Measurements from ENCODE around the gene BTBD19. TPM values are rescaled to one million over a fixed set of nuclear protein-coding genes. Genes with fewer than 3 reads are reported as not detected.
"Not testable (repeated sequence)": the region's sequence is repeated elsewhere in the genome, so short reads cannot be mapped to it uniquely, and the experiment has no call there.

The BTBD19 gene
- total RNA-seq, 1 donor from 2014 or later, result 3.3 TPM

GRCh38 chr1:44787506-44787905 is 20.8 kb upstream of the BTBD19 start:
- no peak for DNase-seq (ENCODE audit: low read depth in 2 of 2)

DNA sequence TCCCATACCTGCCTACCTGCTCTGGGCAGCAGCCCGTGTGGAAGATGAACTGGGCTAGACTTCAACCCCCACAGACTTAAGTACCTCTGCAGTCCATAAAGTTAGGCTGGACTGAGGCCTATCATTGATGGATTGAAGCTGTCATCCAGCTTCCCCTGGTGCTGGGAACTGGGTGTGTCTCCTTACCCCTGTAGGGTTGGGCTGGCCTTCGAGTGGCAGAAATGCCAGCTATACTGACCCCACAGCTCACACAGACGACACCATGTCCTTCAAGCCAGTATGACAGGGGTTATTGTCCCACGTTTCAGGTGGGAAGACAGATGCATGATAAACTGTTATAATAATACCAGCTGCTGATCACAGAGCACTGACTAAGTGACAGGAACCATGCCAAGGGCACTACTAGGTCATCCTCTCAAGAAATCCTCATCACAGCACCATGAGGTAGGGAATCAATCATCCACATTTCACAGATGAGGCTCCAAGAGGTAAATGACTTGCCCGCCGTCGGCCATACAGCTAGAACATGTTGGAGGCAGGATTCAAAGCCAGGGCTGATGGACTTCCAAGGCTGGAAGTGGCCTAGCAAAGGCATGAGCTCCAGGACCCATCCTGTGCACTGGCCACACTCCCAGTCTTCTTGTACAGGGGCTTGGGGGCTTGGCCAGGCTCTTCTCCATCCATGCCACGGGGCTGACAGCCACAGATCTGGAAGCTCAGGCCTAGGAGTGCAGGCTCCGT is 20.0 kb upstream of the BTBD19 start, which contains the start of gene BEST4:
Gene BEST4, minus strand, starts transcription at position 51 of the 741 bp plus-strand sequence. CDS start 465 bp downstream, outside the sequence.
- no peak for DNase-seq (ENCODE audit: low read depth in 2 of 2)

GRCh38 chr1:44790968-44791801 is 17.1 kb upstream of the BTBD19 start:
- no peak for DNase-seq (ENCODE audit: low read depth in 2 of 2)

- no peak for DNase-seq (ENCODE audit: low read depth in 2 of 2)
These were observed 15.4 kb upstream of the BTBD19 start for GRCh38 chr1:44792736-44793502.

DNA sequence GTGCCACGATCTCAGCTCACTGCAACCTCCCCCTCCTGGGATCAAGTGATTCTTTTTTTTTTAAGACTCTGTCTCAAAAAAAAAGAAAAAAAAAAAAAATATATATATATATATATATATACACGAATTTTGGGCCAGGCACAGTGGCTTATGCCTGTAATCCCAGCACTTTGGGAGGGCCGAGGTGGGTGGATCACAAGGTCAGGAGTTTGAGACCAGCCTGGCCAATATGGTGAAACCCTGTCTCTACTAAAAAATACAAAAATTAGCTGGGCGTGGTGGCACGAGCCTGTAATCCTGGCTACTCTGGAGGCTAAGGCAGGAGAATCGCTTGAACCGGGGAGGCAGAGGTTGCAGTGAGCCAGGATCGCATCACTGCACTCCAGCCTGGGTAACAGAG is 10.4 kb upstream of the BTBD19 start:
- DNase-seq (ENCODE audit: low read depth in 2 of 2), result not testable (repeated sequence)

- no peak for DNase-seq (ENCODE audit: low read depth in 2 of 2)
These were observed 9.6 kb upstream of the BTBD19 start for GRCh38 chr1:44798481-44799365.

DNA sequence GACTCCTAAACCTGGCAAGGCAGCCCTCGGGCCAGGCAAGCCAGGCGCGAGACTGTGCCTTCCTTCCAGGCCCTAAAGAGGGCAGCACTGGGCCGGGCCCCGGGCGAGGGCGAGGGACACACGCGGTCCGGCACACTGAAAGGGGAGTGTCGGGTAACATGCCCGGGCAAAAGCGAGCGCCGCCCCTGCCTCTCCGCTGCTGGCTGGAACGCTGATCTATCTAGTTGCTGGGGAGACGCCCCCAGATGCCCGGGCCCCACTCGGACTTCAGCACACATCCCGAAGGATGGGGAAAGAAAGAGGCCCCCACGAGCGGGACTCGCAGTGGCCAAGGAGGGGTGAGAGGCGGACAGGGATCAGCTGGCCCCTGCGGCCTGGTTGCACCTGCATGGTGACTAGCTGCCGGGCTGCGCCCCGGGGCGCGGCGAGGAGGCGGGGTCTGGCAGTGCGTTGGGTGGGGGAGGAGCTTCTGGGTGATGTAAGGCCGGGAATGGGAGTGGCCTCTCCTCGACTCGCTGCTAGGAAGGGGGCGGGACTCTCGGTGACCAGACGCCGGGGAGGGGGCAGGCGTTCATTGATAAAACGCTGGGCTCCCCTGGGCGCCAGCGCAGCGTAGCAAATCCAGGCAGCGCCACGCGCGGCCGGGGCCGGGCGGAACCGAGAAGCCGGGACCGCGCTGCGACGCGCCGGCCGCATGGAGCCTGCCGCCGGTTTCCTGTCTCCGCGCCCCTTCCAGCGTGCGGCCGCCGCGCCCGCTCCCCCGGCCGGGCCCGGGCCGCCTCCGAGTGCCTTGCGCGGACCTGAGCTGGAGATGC is 8.3 kb upstream of the BTBD19 start, which contains the start of gene PLK3:
Gene PLK3, plus strand, starts transcription at position 608 of the 815 bp plus-strand sequence. Its CDS starts 87 bp downstream, at position 695.
- peak; percentile 96 to 99 for DNase-seq (ENCODE audit: low read depth in 2 of 2)

- no peak for DNase-seq (ENCODE audit: low read depth in 2 of 2)
These were observed 6.6 kb upstream of the BTBD19 start for GRCh38 chr1:44801491-44802305.

DNA sequence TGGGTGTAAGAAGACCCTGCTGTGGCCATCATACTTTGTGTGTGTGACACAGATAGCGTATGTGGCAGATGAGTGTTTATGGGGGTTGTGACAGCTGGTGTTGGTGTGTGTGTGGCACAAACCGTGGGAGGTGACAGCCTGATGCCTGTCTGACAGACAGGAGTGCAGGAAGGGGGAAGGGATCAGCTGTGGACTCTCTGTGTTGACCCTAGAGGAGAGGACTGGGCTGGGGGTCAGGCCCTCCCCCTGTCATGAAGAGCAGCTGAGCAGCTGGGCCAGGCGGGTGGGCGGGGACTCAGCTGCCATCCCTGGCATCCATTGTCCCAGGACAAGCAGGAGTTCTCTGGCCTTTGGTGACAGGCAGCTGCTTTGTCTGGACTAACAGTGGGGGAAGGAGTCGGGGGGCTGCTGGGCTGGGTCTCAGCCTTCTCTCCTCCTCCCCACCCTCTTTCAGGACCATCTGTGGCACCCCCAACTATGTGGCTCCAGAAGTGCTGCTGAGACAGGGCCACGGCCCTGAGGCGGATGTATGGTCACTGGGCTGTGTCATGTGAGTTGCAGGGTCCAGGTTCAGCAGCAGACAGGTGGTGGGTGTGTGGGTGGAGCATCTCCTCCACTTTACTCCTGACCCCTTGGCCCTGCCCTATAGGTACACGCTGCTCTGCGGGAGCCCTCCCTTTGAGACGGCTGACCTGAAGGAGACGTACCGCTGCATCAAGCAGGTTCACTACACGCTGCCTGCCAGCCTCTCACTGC is 5.8 kb upstream of the BTBD19 start:
- DNase-seq (ENCODE audit: low read depth in 2 of 2), result peak in 1 of 2 donors; percentile 36

DNA sequence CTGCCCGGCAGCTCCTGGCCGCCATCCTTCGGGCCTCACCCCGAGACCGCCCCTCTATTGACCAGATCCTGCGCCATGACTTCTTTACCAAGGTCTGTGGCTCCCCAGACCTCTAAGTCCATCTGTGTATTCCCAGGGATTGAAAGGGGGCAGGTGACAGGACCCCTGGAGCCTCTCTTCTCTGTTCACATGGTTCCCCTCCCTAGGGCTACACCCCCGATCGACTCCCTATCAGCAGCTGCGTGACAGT is 5.3 kb upstream of the BTBD19 start:
- DNase-seq (ENCODE audit: low read depth in 2 of 2), result no peak

- no peak for DNase-seq (ENCODE audit: low read depth in 2 of 2)
These were observed 4.8 kb upstream of the BTBD19 start for GRCh38 chr1:44803312-44804095.

DNA sequence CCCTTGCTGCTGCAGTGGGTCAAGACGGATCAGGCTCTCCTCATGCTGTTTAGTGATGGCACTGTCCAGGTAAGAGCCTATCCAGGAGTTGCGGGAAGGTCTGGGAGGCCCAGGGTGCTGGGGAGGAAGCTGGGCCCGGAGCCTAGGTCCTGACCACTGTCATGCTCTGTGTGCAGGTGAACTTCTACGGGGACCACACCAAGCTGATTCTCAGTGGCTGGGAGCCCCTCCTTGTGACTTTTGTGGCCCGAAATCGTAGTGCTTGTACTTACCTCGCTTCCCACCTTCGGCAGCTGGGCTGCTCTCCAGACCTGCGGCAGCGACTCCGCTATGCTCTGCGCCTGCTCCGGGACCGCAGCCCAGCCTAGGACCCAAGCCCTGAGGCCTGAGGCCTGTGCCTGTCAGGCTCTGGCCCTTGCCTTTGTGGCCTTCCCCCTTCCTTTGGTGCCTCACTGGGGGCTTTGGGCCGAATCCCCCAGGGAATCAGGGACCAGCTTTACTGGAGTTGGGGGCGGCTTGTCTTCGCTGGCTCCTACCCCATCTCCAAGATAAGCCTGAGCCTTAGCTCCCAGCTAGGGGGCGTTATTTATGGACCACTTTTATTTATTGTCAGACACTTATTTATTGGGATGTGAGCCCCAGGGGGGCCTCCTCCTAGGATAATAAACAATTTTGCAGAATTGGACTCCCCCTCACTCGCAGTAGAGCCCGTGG is 2.9 kb upstream of the BTBD19 start:
- no peak for DNase-seq (ENCODE audit: low read depth in 2 of 2)

DNA sequence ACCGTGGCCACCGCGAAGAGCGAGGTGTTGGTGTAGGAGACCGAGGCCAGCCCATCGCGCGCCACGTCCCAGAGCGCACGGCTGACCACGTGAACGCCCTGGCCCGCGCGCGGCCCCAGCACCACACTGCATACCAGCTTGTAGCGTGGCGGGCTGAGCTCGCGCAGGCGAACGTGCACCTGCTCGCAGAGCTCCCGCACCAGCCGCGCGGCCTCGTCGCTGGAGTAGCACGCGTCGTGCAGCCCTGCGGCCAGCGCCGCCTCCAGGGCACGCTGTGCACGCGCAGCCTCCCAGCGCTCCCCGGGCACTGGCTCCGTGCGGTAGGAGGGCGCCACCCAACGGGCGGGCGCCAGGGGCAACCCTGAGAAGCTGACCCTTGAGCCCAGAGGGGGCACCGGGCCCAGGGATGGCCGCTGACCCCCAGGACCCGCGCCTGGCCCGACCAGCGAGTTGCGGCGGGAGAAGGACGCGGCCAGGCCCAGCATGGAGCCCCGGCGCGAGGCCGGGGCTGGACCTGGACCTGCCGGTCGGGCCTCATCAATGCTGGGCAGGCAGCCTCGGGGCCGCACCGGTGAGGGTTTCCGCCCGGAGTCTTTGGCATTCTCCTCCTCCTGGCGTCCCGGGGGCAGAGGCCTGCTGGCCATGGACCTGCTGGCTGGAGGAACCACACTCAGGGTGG is 2.2 kb upstream of the BTBD19 start:
- no peak for DNase-seq (ENCODE audit: low read depth in 2 of 2)

GRCh38 chr1:44806704-44807363 is 1.5 kb upstream of the BTBD19 start, which contains the start of gene DYNLT4:
DYNLT4 (minus strand) TSS chr1:44807351; CDS start chr1:44806668, 683 bp downstream.
- no peak for DNase-seq (ENCODE audit: low read depth in 2 of 2)

DNA sequence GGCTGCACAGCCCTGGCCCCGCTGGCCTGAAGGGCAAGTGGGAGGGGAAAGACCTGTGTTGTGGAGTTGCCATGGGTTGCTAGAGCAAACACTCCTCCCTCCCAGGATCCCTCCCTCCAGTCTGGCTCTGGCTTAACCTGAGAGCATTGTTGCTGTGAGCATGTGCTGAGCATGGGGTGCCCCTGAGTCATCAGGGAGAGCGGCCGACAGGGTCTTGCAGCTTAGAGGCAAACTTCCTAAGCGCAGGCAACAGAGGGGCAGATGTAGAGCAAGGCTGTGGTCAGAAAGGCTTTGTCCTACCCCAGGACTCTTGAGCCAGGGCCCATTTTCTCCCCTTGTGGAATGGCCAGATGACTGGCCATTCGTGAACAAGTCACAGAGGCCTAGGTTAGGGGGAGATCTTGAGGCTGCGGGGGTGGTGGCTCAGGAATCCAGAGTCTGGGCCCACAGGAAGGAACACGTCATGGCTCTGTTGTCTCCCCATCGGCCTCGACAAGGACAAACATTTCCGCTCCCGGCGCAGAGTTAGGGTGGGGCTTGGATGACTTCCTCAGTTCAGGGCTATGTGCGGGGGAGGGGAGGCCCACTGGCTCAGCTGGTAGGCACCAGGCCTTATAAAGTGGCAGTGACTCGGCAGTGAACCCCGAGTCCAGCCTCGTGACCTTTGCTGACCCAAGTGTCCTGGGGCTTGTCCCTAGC is 810 bp upstream of the BTBD19 start:
- DNase-seq (ENCODE audit: low read depth in 2 of 2), result peak; percentile 100
